ENCODE results near the gene RND2. TPM values are rescaled to one million over a fixed set of nuclear protein-coding genes. Genes with fewer than 3 reads are reported as not detected.
"Not testable (repeated sequence)": the region's sequence is repeated elsewhere in the genome, so short reads cannot be mapped to it uniquely, and the experiment has no call there.

Gene RND2
- total and polyA plus RNA-seq, 2 of the 4 experiments (the other 2 are of a cell fraction): 1.1 to 1.9 TPM

DNA sequence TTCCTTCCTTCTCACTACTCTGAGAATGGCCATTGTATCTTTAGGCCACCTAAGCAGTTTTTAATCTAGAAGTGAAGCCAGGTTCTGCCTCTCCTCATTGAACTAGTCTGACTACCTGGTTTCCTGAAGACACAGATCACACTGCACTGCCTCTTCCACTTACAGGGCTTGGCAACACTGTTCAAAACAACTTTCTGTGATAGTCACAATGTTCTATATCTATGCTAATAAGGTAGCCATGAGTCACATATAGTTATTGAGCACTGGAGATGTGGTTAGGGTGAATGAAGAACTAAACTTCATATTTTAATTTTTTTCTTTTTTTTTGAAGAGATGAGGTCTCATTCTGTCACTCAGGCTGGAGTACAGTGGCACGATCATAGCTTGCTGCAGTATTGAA is 26.9 kb downstream of the RND2 start:
- Histone ChIP-seq H3K9me1 (ENCODE audit: insufficient read depth, low read length) (no peaks in the 10 kb centered on the region), H2BK15ac (ENCODE audit: low read depth, low read length) (no peak overlapping the region), H3K14ac (replicated peaks; ENCODE audit: low read depth, low read length) (no peak overlapping the region), H3K56ac (ENCODE audit: extremely low read depth, insufficient read depth, low read length) (no peak overlapping the region), H3K4me2 (ENCODE audit: low read depth, low read length) (no peak overlapping the region), H3K4me3 (ENCODE audit: insufficient read depth, low read depth, low read length) (no peak overlapping the region), H3K36me3 (ENCODE audit: control insufficient read depth, insufficient read depth, low read length) (no peaks in the 10 kb centered on the region; the same call in 1 of the 2 replicates), H3K27me3 (ENCODE audit: control insufficient read depth, insufficient read depth, low read length) (no peaks in the 10 kb centered on the region), H3K9ac (ENCODE audit: low read depth, low read length) (no peak overlapping the region), H4K20me1 (ENCODE audit: insufficient read depth, low read length) (no peaks in the 10 kb centered on the region), H2BK20ac (ENCODE audit: low read depth, low read length) (no peak overlapping the region), H4K91ac (ENCODE audit: insufficient read depth, low read depth, low read length) (no peak overlapping the region), H3K27ac (ENCODE audit: insufficient read depth, low read length) (no peak overlapping the region), H2AFZ (replicated peaks; ENCODE audit: low read length, poor library complexity) (no peak overlapping the region), H2BK5ac (ENCODE audit: low read depth, low read length, poor library complexity, severe bottlenecking) (no peak overlapping the region), H4K8ac (ENCODE audit: low read depth in 2 of 2, low read length in 2 of 2) (no peak overlapping the region), H3K9me3 (ENCODE audit: control insufficient read depth, insufficient read depth, low read length) (no peaks in the 10 kb centered on the region), H3K4ac (ENCODE audit: low read depth, low read length) (no peak overlapping the region), H4K5ac (ENCODE audit: low read depth, low read length) (no peak overlapping the region), H3K4me1 (ENCODE audit: control insufficient read depth, insufficient read depth, low read length) (no peaks in the 10 kb centered on the region), H2BK120ac (ENCODE audit: low read depth, low read length) (no peak overlapping the region), H3K23ac (ENCODE audit: low read depth, low read length) (no peak overlapping the region), H2AK5ac (ENCODE audit: low read depth, low read length) (no peak overlapping the region), H3K18ac (ENCODE audit: low read depth, low read length) (no peak overlapping the region), H3K79me1 (ENCODE audit: low read depth in 1 of 2, low read length in 2 of 2) (no peaks in the 10 kb centered on the region), H2AK9ac (replicated peaks; ENCODE audit: low read depth, low read length, poor library complexity) (no peak overlapping the region)
- dilution Hi-C loops (cut with HindIII; ENCODE audit: low sequenced_read_pairs, unreplicated experiment): no loop called here
- ChIA-PET CTCF (no interaction called here), POLR2A (ENCODE audit: unreplicated experiment) (no interaction called here)
- no CpG with 5 or more reads among the region's 1 CpG for WGBS, 2 experiments (ENCODE audit: extremely low coverage in 2 of 2, insufficient read length in 1 of 2)
- ATAC-seq (ENCODE audit: low read depth): no peak
- TF ChIP-seq, protein P1, sequence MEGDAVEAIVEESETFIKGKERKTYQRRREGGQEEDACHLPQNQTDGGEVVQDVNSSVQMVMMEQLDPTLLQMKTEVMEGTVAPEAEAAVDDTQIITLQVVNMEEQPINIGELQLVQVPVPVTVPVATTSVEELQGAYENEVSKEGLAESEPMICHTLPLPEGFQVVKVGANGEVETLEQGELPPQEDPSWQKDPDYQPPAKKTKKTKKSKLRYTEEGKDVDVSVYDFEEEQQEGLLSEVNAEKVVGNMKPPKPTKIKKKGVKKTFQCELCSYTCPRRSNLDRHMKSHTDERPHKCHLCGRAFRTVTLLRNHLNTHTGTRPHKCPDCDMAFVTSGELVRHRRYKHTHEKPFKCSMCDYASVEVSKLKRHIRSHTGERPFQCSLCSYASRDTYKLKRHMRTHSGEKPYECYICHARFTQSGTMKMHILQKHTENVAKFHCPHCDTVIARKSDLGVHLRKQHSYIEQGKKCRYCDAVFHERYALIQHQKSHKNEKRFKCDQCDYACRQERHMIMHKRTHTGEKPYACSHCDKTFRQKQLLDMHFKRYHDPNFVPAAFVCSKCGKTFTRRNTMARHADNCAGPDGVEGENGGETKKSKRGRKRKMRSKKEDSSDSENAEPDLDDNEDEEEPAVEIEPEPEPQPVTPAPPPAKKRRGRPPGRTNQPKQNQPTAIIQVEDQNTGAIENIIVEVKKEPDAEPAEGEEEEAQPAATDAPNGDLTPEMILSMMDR (conservative IDR thresholded peaks at IDR 0.05; ENCODE audit: low read depth, low read length): no peak
- no peak for TF ChIP-seq BHLHE40 (IDR thresholded peaks at IDR 0.05; ENCODE audit: low read depth, low read length)
- TF ChIP-seq RCOR1 (IDR thresholded peaks at IDR 0.05; ENCODE audit: insufficient replicate concordance, low read length): no peak
- TF ChIP-seq RAD21 (IDR thresholded peaks at IDR 0.05; ENCODE audit: low read length): no peak
- no peak for TF ChIP-seq MAFK (IDR thresholded peaks at IDR 0.05; ENCODE audit: low read depth, low read length)
- no TSS peak for BruUV-seq (replicated peaks)
- no peak for DNase-seq
- intact Hi-C loops (cut with micrococcal nuclease): no loop called here
- in situ Hi-C loops (cut with MboI; ENCODE audit: low sequenced_read_pairs): loop anchor here (25.0 kb wide), 1 partner anchor 90 kb away; the partner anchor contains the start of gene AARSD1

DNA sequence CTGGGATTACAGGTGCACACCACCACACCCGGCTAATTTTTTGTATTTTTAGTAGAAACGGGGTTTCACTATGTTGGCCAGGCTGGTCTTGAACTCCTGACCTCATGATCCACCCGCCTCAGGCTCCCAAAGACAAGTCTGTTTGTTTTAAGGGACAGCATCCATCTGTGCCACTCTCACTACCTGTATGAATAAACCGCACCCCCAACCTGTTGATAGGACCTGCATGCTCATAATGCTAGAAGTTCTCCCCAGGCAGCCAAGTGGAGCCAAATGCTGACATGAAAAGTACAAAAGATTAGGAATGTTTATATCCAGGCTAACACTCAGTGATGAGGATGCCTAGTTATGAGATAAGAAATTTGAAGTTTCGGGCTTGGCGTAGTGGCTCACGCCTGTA is 28.0 kb downstream of the RND2 start:
- in situ Hi-C loops (cut with MboI; ENCODE audit: low sequenced_read_pairs): loop anchor here (25.0 kb wide), 1 partner anchor 91 kb away; the partner anchor contains the start of gene AARSD1
- ATAC-seq (ENCODE audit: low read depth); H2BK5ac ChIP-seq (ENCODE audit: low read depth, low read length, poor library complexity, severe bottlenecking); BruUV-seq (replicated peaks); H4K5ac ChIP-seq (ENCODE audit: low read depth, low read length); CTCF ChIA-PET; H3K36me3 ChIP-seq (ENCODE audit: control insufficient read depth, insufficient read depth, low read length); H3K4me3 ChIP-seq (ENCODE audit: insufficient read depth, low read depth, low read length); H3K56ac ChIP-seq (ENCODE audit: extremely low read depth, insufficient read depth, low read length); H3K9me3 ChIP-seq (ENCODE audit: control insufficient read depth, insufficient read depth, low read length); H3K4me2 ChIP-seq (ENCODE audit: low read depth, low read length); H3K4ac ChIP-seq (ENCODE audit: low read depth, low read length); H4K91ac ChIP-seq (ENCODE audit: insufficient read depth, low read depth, low read length); H3K27me3 ChIP-seq (ENCODE audit: control insufficient read depth, insufficient read depth, low read length); DNase-seq; H3K27ac ChIP-seq (ENCODE audit: insufficient read depth, low read length); intact Hi-C loops (cut with micrococcal nuclease); H2AFZ ChIP-seq (replicated peaks; ENCODE audit: low read length, poor library complexity); H3K23ac ChIP-seq (ENCODE audit: low read depth, low read length); dilution Hi-C loops (cut with HindIII; ENCODE audit: low sequenced_read_pairs, unreplicated experiment); H3K9me1 ChIP-seq (ENCODE audit: insufficient read depth, low read length); H3K18ac ChIP-seq (ENCODE audit: low read depth, low read length); H4K20me1 ChIP-seq (ENCODE audit: insufficient read depth, low read length); H3K9ac ChIP-seq (ENCODE audit: low read depth, low read length); H3K4me1 ChIP-seq (ENCODE audit: control insufficient read depth, insufficient read depth, low read length); POLR2A ChIA-PET (ENCODE audit: unreplicated experiment); H4K8ac ChIP-seq (ENCODE audit: low read depth in 2 of 2, low read length in 2 of 2); H2BK15ac ChIP-seq (ENCODE audit: low read depth, low read length); H3K14ac ChIP-seq (replicated peaks; ENCODE audit: low read depth, low read length); H2AK5ac ChIP-seq (ENCODE audit: low read depth, low read length); H2BK120ac ChIP-seq (ENCODE audit: low read depth, low read length); H2BK20ac ChIP-seq (ENCODE audit: low read depth, low read length); H3K79me1 ChIP-seq (ENCODE audit: low read depth in 1 of 2, low read length in 2 of 2); H2AK9ac ChIP-seq (replicated peaks; ENCODE audit: low read depth, low read length, poor library complexity): not testable (repeated sequence)
- 100% methylated on average over 3 of the region's 7 CpGs; no CpG with 5 or more reads in 1 of the 2 experiments for WGBS, 2 experiments (ENCODE audit: extremely low coverage in 2 of 2, insufficient read length in 1 of 2)

Data from IMR-90 (cell line).